A549 (cell line): Measurements from ENCODE around the gene ANP32E. TPM values are rescaled to one million over a fixed set of nuclear protein-coding genes. Genes with fewer than 3 reads are reported as not detected.

Experiments used
- ATAC-seq, 2 experiments: fragments of 200-7000 bp in 1 of 2; fragments of >200 bp in 1 of 2; cut with Nextera tagmentation in 1 of 2; cut with Tn5 transposase in 1 of 2; 3 replicates each; pipeline versions ENCODE4 v1.8.0 to v1.9.1; 2018 to 2020; ENCODE audit warnings: mild to moderate bottlenecking in 1 of 2, moderate library complexity in 1 of 2
- CTCF ChIA-PET: fragments of 300-600 bp; sonication (Branson Sonifier 250); formaldehyde crosslinking; extraction: SDS; loops from one replicate; lab custom pipeline; 2021; ENCODE audit warnings: antibody characterized with exemption, inconsistent platforms; lab: Yijun Ruan, JAX
- POLR2A ChIA-PET: fragments of 350-600 bp; formaldehyde crosslinking; extraction: SDS; loops from one replicate; lab custom pipeline; 2021; ENCODE audit warnings: antibody characterized with exemption, inconsistent platforms; lab: Yijun Ruan, JAX
- DNase-seq, 2 experiments: peaks; one replicate each; pipeline versions ENCODE4 v3.0.0 to v3.0.0-alpha.2; 2011 to 2016; ENCODE audit warnings: low read depth in 1 of 2, low spot score in 1 of 2
- FAIRE-seq: peaks from 2 replicates; lab custom pipeline; 2011; peaks lifted over from hg19 to GRCh38; lab: Jason Lieb, UNC
- H3K27ac ChIP-seq, 2 experiments: fragments of >200 bp; sonication (Bioruptor Twin); formaldehyde crosslinking; 3 replicates each; pipeline ENCODE4 v1.5.1; 2016 to 2017
- H3K4me1 ChIP-seq: fragments of >200 bp; sonication (Bioruptor Twin); formaldehyde crosslinking; 3 replicates; pipeline ENCODE4 v1.6.1; 2016
- H3K4me2 ChIP-seq: fragments of >200 bp; sonication (Bioruptor Twin); formaldehyde crosslinking; 3 replicates; pipeline ENCODE4 v1.6.1; 2016
- H3K4me3 ChIP-seq: fragments of >200 bp; sonication (Bioruptor Twin); formaldehyde crosslinking; 3 replicates; pipeline ENCODE4 v1.5.1; 2016
- H3K9me3 ChIP-seq: fragments of >200 bp; sonication (Bioruptor Twin); formaldehyde crosslinking; 3 replicates; pipeline ENCODE4 v1.6.1; 2016
- CBX2 ChIP-seq: fragments of 200-600 bp; sonication (generic); IDR thresholded peaks from 2 replicates; pipeline ENCODE4 v1.6.1; 2016; ENCODE audit warnings: low read depth, mild to moderate bottlenecking, borderline replicate concordance
- CEBPB ChIP-seq, 2 experiments: fragments of >200 bp in 1 of 2; sonication (Bioruptor Twin) in 1 of 2; formaldehyde crosslinking in 1 of 2; IDR thresholded peaks; 2 replicates each; pipeline ENCODE4 v1.6.1; 2012 to 2016
- CHD4 ChIP-seq: fragments of 200-600 bp; sonication (generic); IDR thresholded peaks from 2 replicates; pipeline ENCODE4 v1.6.1; 2016; ENCODE audit warnings: antibody characterized with exemption, mild to moderate bottlenecking, borderline replicate concordance
- CTCF ChIP-seq: fragments of >200 bp; sonication (Bioruptor Twin); formaldehyde crosslinking; IDR thresholded peaks from 3 replicates; pipeline ENCODE4 v1.5.1; 2016
- E2F6 ChIP-seq: IDR thresholded peaks from 2 replicates; pipeline ENCODE4 v1.6.1; 2012; ENCODE audit warnings: low read depth, borderline replicate concordance
- EHF ChIP-seq: fragments of 250-450 bp; sonication (Bioruptor Pico); IDR thresholded peaks from 2 replicates; pipeline ENCODE4 v1.5.0; 2020; ENCODE audit warnings: mild to moderate bottlenecking
- ELK1 ChIP-seq: fragments of 150-350 bp; IDR thresholded peaks from 2 replicates; pipeline ENCODE4 v1.6.1; 2014; ENCODE audit warnings: low read depth, mild to moderate bottlenecking, low read length
- FOSL2 ChIP-seq, 2 experiments: fragments of 450-650 bp in 1 of 2; fragments of >200 bp in 1 of 2; sonication (Bioruptor Twin) in 1 of 2; formaldehyde crosslinking; IDR thresholded peaks; 2 replicates each; pipeline versions ENCODE4 v1.5.0 to v1.6.1; 2016 to 2020; ENCODE audit warnings: mild to moderate bottlenecking in 1 of 2, moderate library complexity in 1 of 2
- FOXS1 ChIP-seq: fragments of 250-450 bp; sonication (Bioruptor Pico); IDR thresholded peaks from 2 replicates; pipeline ENCODE4 v1.5.0; 2020; ENCODE audit warnings: mild to moderate bottlenecking, moderate library complexity
- GATA3 ChIP-seq: IDR thresholded peaks from 2 replicates; pipeline ENCODE4 v1.6.1; 2012; ENCODE audit warnings: borderline replicate concordance
- HDAC2 ChIP-seq: fragments of 200-600 bp; sonication (generic); IDR thresholded peaks from 2 replicates; pipeline ENCODE4 v1.6.1; 2016
- HEYL ChIP-seq: fragments of 250-450 bp; sonication (Bioruptor Pico); IDR thresholded peaks from 2 replicates; pipeline ENCODE4 v1.8.0; 2021; ENCODE audit warnings: mild to moderate bottlenecking, moderate library complexity
- HOXB5 ChIP-seq: fragments of 250-450 bp; sonication (Bioruptor Pico); IDR thresholded peaks from 2 replicates; pipeline ENCODE4 v1.5.0; 2020; ENCODE audit warnings: mild to moderate bottlenecking, moderate library complexity
- JUNB ChIP-seq: fragments of >200 bp; sonication (Bioruptor Twin); formaldehyde crosslinking; IDR thresholded peaks from 2 replicates; pipeline ENCODE4 v1.6.1; 2016
- MAX ChIP-seq: IDR thresholded peaks from 2 replicates; pipeline ENCODE4 v1.6.1; 2012
- MAZ ChIP-seq: fragments of 150-350 bp; IDR thresholded peaks from 2 replicates; pipeline ENCODE4 v1.6.1; 2014; ENCODE audit warnings: antibody characterized with exemption, low read depth, low read length, borderline replicate concordance
- MYC ChIP-seq: IDR thresholded peaks from 2 replicates; pipeline ENCODE4 v1.6.1; 2012; ENCODE audit warnings: mild to moderate bottlenecking, inconsistent platforms, low read length, improper control_type of control experiment, borderline replicate concordance
- REST ChIP-seq: fragments of 200-600 bp; sonication (generic); IDR thresholded peaks from 2 replicates; pipeline ENCODE4 v1.6.1; 2016; ENCODE audit warnings: antibody characterized with exemption, mild to moderate bottlenecking, moderate library complexity
- SREBF2 ChIP-seq: fragments of 450-650 bp; IDR thresholded peaks from 2 replicates; pipeline ENCODE4 v1.6.1; 2014; ENCODE audit warnings: mild to moderate bottlenecking, moderate library complexity
- TFCP2L1 ChIP-seq: fragments of 250-450 bp; sonication (Bioruptor Pico); IDR thresholded peaks from 2 replicates; pipeline ENCODE4 v1.5.0; 2021; ENCODE audit warnings: mild to moderate bottlenecking
- USF2 ChIP-seq: fragments of 450-650 bp; IDR thresholded peaks from 2 replicates; pipeline ENCODE4 v1.6.1; 2014; ENCODE audit warnings: antibody characterized with exemption
- ZNF302 ChIP-seq: fragments of 250-450 bp; sonication (Bioruptor Pico); IDR thresholded peaks from 2 replicates; pipeline ENCODE4 v1.9.0; 2021; ENCODE audit warnings: inconsistent platforms, mild to moderate bottlenecking, moderate library complexity
- WGBS: methylation state at CpG from one replicate; pipeline ENCODE4 v1.1.6; 2017; ENCODE audit errors: missing lambda C conversion rate; 5-methylcytosine and 5-hydroxymethylcytosine counted together
- polyA plus RNA-seq, 4 experiments: library from polyadenylated mRNA; depleted of rRNA in 3 of 4; stranded (reverse); fragments of >200 nt; fragmentation: RNase III in 1 of 4; extraction: RNeasy Plus Mini Kit Qiagen cat#74134 plus additional on column Dnase treatment in 1 of 4; gene quantifications; 2 replicates in 3 of 4; 3 replicates in 1 of 4; pipeline ENCODE4 v1.2.3, GENCODE V29; 2011 to 2017

ANP32E gene
- polyA plus RNA-seq, 2 of the 4 experiments (the other 2 are of a cell fraction): 60.0 to 128 TPM

- ATAC-seq: peak in 1 of 2 experiments; percentile 18; a peak in 1 of 6 replicates
- Histone ChIP-seq H3K4me3 (no peak overlapping the region), H3K9me3 (no peaks in the 10 kb centered on the region), H3K4me1 (peaks cover 11% of the 10 kb centered on the region), H3K4me2 (no peak overlapping the region), H3K27ac (no peak overlapping the region)
- POLR2A ChIA-PET: no interaction called here
- peak in 1 of 2 experiments; percentile 9 for DNase-seq
- no peak for FAIRE-seq
- CTCF ChIA-PET: interaction anchor here (0.5 to 2.6 kb wide), 4 partner anchors 26 to 121 kb away, joined by 4 to 8 read pairs (median 6); no protein-coding TSS in a partner anchor
- TF ChIP-seq HDAC2 (no peak), CBX2 (no peak), HEYL (CRISPR knock-in tag) (no peak), E2F6 (no peak), CHD4 (no peak), ELK1 (no peak), CEBPB (IDR thresholded peaks at IDR 0.05) (no peak), TFCP2L1 (no peak), FOXS1 (CRISPR knock-in tag) (no peak), REST (no peak), SREBF2 (no peak), ZNF302 (CRISPR knock-in tag) (no peak), MYC (no peak), USF2 (no peak), EHF (CRISPR knock-in tag) (no peak), JUNB (no peak), HOXB5 (CRISPR knock-in tag) (no peak), MAZ (no peak)
- WGBS: 68% methylated on average over 4 of the region's 4 CpGs
Measured at GRCh38 chr1:150194381-150195031, 41.4 kb downstream of the ANP32E start.

GRCh38 chr1:150192012-150192411 is 43.9 kb downstream of the ANP32E start:
- WGBS: 12% methylated on average over 2 of the region's 2 CpGs
- DNase-seq: peak in 1 of 2 experiments; percentile 59
- Histone ChIP-seq H3K4me1 (peaks cover 17% of the 10 kb centered on the region), H3K4me3 (no peak overlapping the region), H3K27ac (peak overlapping the region in 1 of 2 experiments; percentile 50; a peak in 2 of 6 replicates), H3K9me3 (no peaks in the 10 kb centered on the region), H3K4me2 (peak overlapping the region; percentile 46)
- TF ChIP-seq USF2 (no peak), CTCF (no peak), MAX (peak; percentile 22; the same call in 1 of the 2 replicates), TFCP2L1 (no peak), GATA3 (peak; percentile 66; the same call in 1 of the 2 replicates), FOSL2 (IDR thresholded peaks at IDR 0.05) (no peak), FOSL2 (CRISPR knock-in tag; IDR thresholded peaks at IDR 0.05) (peak; percentile 42)
- peak; percentile 78 to 81; a peak in 4 of 6 replicates for ATAC-seq
- ChIA-PET CTCF (interaction anchor here (0.6 to 3.0 kb wide), 9 partner anchors 10 to 347 kb away, joined by 3 to 12 read pairs (median 4); no protein-coding TSS in a partner anchor), POLR2A (no interaction called here)
- FAIRE-seq: no peak
